ENCODE data around the gene PTRH2.

- TF ChIP-seq CTCF (IDR thresholded peaks at IDR 0.05; ENCODE audit: borderline replicate concordance, extremely low read depth, low read length, poor library complexity, severe bottlenecking), result no peak
- TF ChIP-seq EZH2 (IDR thresholded peaks at IDR 0.05; ENCODE audit: borderline replicate concordance, low read depth, low read length, severe bottlenecking), result no peak
These were observed 45.2 kb upstream of the PTRH2 start for GRCh38 chr17:59752446-59752845.

Measured in DND-41 (cell line).